GM21786 (cell line): ENCODE data around the gene LRRIQ4.

ENCODE experiments used
- ATAC-seq: cut with Tn5 transposase; IDR thresholded peaks from one replicate; pipeline ENCODE4 v1.9.1; 2021; ENCODE audit not compliant: unreplicated experiment

Gene LRRIQ4

DNA sequence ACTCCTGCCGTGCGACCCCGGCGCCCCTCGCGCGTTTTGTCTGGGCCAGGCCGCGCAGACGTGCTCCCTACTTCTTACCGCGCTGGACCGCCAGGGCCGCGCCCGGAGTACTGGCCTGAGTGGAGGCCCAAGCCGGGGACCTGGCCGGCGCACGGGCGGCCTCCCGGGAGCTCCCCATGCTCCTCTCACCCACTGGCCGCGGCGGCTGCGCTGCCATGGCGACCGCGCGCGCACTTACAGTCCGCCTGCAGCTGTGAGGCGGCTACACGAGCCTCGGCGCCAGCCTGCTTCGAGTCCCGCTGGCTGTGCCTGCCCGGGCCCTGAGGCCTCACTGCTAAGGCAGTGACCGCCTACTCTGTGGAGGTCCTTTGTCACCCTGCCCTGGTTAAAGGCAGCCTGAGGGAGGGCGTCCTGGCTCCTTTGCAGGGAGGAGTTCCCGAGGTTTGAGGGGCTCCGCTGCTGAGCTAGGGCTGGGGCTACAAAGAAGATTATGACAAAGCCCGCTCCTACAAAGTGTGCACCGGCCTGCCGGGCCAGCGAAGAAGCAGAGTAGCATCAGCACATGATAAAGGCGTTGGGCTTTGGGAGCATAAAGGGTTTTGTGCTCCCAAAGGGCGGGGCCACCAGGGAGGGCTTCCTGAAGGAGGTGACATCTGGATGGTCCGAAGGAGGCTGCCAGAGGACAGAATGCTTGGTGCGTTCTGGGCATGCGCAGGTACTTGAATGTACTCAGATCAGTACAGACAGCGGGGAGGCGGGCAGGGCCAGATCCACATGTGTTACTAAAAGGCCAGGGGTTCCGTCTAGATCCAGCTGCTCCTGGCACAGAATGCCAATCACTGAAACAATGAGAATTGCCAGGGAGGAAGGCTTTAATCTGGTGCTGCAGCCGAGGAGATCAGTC lies at the start of gene LRRIQ4, which contains the start of gene LRRC34:
Gene LRRIQ4, plus strand, starts transcription at position 539 of the 904 bp plus-strand sequence. CDS start 9,052 bp downstream, outside the sequence.
Gene LRRC34, minus strand, starts transcription at position 573 of the 904 bp plus-strand sequence. Its CDS starts 356 bp downstream, at position 217.
- ATAC-seq: peak; percentile 58

DNA sequence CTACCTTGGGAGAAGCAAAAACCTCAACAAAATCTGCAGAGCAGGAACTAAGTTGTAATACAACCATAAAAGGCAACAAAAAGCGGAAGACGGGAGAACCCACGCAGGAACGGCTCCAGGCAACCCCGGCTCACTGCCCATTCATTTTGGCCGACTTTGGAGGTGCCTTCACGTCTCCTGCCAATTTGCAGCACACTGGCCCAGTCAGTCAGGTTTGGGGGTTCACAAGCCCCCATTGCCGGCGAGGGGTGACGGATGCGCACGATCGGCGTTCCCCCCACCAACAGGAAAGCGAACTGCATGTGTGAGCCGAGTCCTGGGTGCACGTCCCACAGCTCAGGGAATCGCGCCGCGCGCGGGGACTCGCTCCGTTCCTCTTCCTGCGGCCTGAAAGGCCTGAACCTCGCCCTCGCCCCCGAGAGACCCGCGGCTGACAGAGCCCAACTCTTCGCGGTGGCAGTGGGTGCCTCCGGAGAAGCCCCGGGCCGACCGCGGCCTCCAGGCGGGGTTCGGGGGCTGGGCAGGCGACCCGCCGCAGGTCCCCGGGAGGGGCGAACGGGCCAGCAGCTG lies 48.3 kb upstream of the LRRIQ4 start:
- peak; percentile 29 for ATAC-seq

- ATAC-seq: peak; percentile 71
Measured at GRCh38 chr3:169764882-169765612, 47.6 kb upstream of the LRRIQ4 start, which contains the start of gene TERC. TSS of gene TERC (minus strand) at chr3:169765060.

GRCh38 chr3:169769287-169770181 lies 43.1 kb upstream of the LRRIQ4 start, which contains the start of gene ACTRT3:
TSS of gene ACTRT3 (minus strand) at chr3:169769561. CDS start at chr3:169769520, 41 bp downstream.
- ATAC-seq: peak; percentile 23

DNA sequence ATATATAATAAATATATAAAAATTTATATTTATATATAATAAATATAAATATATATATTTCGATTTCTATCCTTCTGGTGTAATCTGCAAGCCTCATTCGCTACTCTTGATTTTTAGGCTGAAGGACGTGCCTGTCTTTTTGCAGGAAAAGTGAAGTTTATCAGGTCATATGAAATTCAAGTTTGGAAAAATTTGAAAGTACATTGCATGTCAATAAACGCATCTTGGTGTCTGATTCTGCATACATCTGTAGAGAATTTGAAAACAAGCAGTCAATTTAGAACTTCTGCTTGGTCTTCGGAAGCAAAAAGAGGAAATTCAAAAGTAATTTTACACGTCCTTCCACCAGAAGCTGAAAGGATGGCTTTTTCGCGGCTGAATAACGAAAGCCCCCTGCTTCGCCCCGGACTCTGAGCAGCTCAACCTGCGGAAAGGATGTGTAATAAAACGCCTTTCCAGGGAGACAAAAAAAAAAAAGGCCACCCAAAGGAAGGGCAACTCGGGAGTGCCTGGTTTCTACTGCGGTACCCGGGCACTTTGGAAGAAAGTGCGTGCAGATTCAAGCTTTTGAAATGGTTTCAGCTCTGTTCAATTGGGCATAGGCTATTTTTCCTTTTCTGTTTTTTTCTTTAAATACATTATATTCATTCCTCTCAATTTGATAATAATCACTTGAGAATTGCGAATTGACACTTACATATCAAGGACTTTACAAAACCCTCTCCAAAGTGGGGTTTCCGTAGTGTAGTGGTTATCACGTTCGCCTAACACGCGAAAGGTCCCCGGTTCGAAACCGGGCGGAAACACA lies 41.0 kb upstream of the LRRIQ4 start:
- no peak for ATAC-seq

DNA sequence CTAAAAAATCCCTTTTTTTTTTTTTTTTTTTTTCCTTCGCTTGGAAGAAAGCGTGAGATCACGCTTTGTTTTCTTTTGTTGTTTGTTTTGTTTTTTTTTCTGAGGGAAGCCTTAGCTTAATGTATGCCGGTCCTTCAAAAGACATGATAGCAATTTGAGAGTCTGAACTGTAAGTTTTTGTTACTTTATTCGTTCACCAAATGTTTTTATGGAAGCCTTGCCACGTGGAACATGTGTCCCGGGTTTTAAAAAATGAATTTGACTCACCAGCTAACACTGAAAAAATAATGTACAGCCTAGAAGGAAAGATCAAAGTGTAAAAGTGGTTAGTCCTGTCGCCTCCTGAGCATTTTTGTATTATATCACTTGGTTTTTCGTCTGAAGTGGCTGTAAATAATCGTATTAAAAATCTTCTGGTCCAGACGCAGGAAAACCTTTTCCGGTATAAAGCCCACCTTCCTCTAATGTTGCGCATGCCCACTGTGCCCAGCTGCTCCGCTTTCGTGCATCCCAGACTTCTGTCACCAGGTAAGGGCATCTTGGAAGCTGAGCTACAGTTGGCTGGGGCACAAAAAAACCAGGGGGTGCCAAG lies 40.3 kb upstream of the LRRIQ4 start:
- peak; percentile 20 for ATAC-seq

DNA sequence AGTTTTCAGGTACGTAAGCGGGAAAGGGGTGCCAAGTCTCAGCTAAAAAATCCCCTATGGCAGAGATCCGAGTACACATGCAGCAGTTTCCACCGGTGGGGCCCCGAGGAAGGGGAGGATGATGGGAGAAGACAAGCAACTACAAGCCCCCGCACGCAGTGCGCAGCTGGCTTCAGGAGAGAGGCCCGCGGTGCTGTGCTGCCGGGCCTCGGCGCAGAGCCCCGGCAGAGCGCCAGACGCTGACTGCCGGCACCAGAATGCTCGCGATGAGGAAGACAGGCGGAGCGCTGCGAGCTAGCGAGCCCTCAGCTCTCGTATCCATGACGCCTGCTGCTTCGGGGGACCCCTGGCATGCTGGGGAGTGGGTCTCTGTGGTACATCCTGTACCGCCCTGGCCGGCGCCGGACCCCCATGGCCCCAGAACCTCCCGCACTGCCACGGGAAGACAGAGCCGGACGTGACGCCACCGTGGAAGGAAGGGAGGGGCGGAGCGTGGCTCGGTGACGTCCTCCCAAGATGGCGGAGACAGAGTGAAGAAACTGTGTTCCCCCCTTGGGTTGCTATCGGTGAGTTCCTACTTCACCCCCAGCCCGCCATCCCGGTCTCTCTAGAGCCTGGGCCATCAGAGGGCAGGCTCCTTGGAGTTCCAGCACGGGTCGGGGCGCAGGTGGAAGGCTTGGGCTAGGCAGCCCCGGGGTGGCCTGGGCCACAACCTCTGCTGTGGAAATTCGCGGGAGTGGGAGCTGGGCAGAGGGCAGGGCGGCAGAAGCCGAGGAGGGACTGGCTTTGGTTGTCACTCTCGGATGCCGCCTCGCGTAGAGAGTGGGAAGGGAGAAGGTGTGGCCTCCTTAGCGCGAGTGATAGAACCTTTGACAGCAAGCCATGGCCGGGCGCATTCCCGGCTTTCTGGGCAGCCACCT lies 39.5 kb upstream of the LRRIQ4 start, which contains the start of gene MYNN:
Gene MYNN, plus strand, starts transcription at position 500 of the 920 bp plus-strand sequence. CDS start 900 bp downstream, outside the sequence.
- peak; percentile 83 for ATAC-seq

DNA sequence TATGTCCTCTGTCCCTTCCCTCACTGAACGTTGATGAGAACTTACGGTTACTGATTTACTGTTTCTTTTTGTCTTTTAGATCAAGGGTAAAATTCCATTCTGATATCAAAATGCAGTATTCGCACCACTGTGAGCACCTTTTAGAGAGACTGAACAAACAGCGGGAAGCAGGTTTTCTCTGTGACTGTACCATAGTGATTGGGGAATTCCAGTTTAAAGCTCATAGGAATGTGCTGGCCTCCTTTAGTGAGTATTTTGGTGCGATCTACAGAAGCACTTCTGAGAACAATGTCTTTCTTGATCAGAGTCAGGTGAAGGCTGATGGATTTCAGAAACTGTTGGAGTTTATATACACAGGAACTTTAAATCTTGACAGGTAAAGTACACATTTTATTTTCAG lies 38.5 kb upstream of the LRRIQ4 start:
- no peak for ATAC-seq

DNA sequence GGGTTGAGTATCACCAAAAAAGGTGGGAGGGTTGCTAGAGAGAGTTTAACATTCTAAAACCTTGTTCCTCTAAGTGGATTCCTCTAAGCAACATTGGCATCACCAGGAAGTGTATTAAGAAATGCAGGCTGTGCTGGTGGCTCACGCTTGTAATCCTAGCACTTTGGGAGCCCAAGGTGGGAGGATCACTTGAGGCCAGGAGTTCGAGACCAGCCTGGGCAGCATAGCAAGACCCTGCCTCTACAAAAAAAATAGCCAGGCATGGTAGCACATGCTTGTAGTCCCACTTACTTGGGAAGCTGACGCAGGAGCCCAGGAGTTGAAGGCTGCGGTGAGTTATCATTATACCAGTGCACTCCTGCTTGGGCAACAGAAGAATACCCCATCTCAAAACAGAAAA lies 34.8 kb upstream of the LRRIQ4 start:
- no peak for ATAC-seq

DNA sequence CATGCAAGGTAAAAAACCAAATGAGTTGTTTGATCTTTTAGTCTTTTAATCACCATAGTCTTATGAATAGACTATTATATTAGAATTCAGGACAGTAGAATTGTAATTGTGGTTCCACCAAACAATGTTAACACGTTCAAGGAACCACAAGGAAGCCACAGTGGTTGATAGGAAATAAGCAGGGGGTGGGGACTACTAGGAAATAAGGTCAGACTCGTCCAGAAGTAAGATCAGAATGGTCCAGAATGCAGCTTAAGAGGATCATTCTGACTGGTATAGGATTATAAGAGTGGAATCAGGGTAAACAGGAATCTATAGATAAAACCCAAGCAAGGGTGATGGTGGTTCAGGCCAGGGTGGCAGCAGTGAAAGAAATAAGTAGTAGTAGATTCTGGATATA lies 31.9 kb upstream of the LRRIQ4 start:
- ATAC-seq: no peak

- ATAC-seq: no peak
Measured at GRCh38 chr3:169781209-169781855, 31.3 kb upstream of the LRRIQ4 start.

GRCh38 chr3:169787120-169787519 lies 25.6 kb upstream of the LRRIQ4 start:
- ATAC-seq: no peak

DNA sequence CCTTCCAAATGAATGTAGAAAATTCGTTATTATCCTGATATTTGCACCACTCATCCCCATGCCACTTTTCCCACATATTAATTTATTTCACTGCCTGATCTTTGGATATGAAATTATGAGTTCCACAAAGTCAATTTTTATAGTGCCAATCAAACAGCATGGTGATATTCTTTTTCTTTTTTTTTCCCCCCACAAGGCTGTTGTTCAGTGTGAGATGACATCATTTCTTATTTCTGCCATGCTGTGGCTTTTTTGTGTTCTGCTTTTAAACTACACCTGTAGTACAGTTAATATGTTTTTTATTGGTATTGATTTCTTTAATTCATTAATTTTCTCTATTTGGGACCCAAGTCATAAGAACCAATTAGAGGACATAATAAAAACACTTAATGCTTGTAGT lies 24.9 kb upstream of the LRRIQ4 start:
- ATAC-seq: no peak

DNA sequence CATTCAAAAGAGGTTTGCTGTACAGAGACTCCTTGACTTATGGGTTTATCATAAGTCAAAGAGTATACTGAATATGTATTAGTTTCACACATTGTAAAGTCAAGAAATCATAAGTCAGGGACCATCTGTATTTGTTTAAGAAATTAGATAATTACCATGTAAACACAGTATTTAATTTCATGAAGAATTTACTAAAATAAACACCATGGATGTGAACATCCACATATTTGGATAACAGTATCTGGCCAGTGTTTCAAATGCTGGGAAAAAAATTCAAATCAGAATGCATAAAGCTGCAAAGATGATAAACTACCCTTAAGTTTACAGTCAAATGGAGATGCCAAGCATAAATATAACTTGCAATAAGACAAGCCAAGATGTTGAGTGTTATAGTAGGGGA lies 22.5 kb upstream of the LRRIQ4 start:
- ATAC-seq: no peak

DNA sequence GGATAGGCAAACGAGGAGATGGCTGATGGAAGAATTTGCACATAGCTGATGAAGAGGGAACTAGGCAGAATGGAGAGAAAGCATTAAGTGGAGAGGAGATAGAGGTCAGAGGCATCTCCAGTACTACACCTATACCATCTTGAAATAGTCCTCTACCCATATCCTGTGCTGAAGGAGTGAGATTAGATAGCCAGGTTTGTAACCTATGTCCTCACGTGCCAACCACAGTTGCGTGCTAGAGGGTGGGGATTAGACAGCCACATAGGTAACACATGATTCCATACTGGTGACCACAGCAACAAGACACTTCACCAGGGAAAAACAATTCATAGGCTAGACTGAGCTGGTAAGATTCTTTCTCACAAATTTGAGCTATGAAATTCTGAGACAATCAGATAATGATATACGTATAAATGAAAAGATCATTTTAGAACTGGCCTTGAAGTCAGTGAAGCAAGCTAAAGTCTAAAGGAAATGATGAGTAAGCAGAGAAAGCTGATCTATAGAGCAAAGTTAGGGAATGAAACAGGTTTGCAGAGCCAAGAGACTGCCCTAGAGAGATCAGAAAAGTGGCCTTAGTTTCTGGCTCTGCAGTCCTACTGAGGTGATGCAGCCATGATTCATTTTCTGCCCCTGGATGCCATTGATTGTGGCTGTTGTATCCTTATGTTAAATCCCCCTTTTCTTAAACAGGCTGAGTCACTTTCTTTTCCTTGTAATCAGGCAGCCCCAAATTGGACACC lies 21.8 kb upstream of the LRRIQ4 start:
- ATAC-seq: no peak

DNA sequence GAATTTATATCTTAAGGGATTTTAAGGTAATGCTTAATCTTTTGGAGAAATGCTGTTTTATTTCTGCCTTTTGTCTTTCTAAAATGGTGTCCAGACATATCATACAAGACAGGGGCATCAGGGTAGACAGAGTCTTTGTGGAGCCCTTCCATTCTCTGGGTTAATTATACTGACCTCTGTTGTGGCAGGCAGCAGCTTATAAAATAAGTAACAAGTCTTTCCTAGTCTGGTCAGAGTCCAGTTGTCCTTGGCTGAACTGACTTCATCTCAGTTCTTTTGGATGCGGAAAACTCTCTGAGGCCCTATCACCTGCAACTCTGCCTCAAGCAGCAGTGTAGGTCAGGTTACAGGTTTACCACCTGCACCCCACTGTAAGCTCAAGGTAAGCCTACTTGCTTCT lies 20.3 kb upstream of the LRRIQ4 start:
- no peak for ATAC-seq

DNA sequence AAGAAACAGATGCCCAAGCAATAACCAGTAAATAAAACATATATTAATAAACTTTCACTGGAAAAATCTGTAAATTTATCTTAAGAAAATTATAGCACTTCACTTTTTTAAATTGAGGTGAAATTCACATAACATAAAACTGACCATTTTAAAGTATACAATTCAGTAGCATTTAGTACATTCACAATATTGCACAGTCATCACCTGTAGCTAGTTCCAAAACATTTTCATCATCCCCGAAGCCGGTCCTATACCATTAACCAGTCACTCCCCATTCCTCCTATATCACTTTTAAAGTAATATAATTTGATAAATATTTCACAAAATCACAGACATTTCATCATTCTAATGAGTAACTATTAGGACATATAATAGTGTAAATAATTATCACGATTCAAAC lies 8.0 kb upstream of the LRRIQ4 start:
- no peak for ATAC-seq
